ENCODE data around the gene CLEC5A. TPM values are rescaled to one million over a fixed set of nuclear protein-coding genes. Genes with fewer than 3 reads are reported as not detected.

The CLEC5A gene
- total and polyA plus RNA-seq, 2 of the 8 experiments (the other 6 are each of a cell fraction or from before 2014, with no cell fraction given), result not detected

DNA sequence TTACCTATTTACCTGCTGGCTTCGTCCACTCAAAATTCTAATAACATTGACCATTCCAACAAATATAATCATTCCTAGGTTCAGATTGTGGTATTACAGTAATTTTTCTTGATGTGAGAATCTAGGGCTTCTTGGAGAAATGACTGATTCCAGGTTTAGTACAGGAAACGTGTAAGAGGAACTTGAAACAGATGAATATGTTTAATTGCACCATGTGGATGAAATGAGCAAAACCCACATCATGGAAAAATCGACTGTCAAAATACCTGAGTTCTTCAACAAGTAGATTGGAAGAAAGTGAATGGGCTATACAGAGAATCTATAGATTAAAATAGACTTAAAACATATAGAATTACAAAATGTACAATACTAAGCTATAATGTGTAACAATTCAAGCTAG lies 55.4 kb downstream of the CLEC5A start:
- H2BK12ac ChIP-seq (ENCODE audit: low read depth, low read length), result no peak overlapping the region
- H3K27me3 ChIP-seq (replicated peaks in 1 of 4; ENCODE audit: control insufficient read depth in 3 of 4, extremely low read depth in 1 of 4, insufficient read depth in 3 of 4, low read length in 3 of 4), result no peaks in the 10 kb centered on the region
- H3K27ac ChIP-seq (ENCODE audit: low read depth, low read length), result no peak overlapping the region
- H3K36me3 ChIP-seq (ENCODE audit: control insufficient read depth in 2 of 4, insufficient read depth in 4 of 4, low read length in 3 of 4), result no peaks in the 10 kb centered on the region
- no peak for DNase-seq (ENCODE audit: low read depth in 1 of 2, low spot score in 2 of 2)
- no peaks in the 10 kb centered on the region for H3K79me1 ChIP-seq (ENCODE audit: low read depth, low read length)
- no peak overlapping the region for H3K56ac ChIP-seq (replicated peaks; ENCODE audit: insufficient read length, low read depth, low read length)
- no peak overlapping the region for H2AK5ac ChIP-seq (ENCODE audit: low read depth, low read length)
- H3K4me2 ChIP-seq (ENCODE audit: insufficient read depth in 1 of 2, low read depth in 2 of 2, low read length in 2 of 2), result no peak overlapping the region
- ChIA-PET POLR2A (ENCODE audit: partially characterized antibody) (no interaction called here), CTCF (ENCODE audit: partially characterized antibody) (interaction anchor here (1.2 kb wide), 1 partner anchor 84 kb away, joined by 3 read pairs; no protein-coding TSS in a partner anchor)
- no peak overlapping the region for H3K23ac ChIP-seq (ENCODE audit: insufficient read length)
- no peak overlapping the region for H4K5ac ChIP-seq (ENCODE audit: insufficient read length, low read depth, low read length)
- no peaks in the 10 kb centered on the region for H3K4me1 ChIP-seq (replicated peaks in 1 of 4; ENCODE audit: control insufficient read depth in 3 of 4, insufficient read depth in 4 of 4, low read length in 3 of 4)
- FAIRE-seq, result no peak
- no peak overlapping the region for H4K8ac ChIP-seq (ENCODE audit: extremely low read depth, insufficient read depth, low read length)
- H2BK15ac ChIP-seq (ENCODE audit: low read length), result no peak overlapping the region
- H3K9ac ChIP-seq (replicated peaks in 1 of 4; ENCODE audit: extremely low read depth in 1 of 4, low read depth in 3 of 4, low read length in 3 of 4), result no peak overlapping the region
- no peak overlapping the region for H4K91ac ChIP-seq (replicated peaks; ENCODE audit: insufficient read length, low read length)
- no peaks in the 10 kb centered on the region for H3K23me2 ChIP-seq (ENCODE audit: low read depth, low read length)
- no peak overlapping the region for H2BK5ac ChIP-seq (ENCODE audit: low read depth, low read length)
- WGBS, 2 experiments (ENCODE audit: extremely low coverage in 1 of 2, insufficient coverage in 1 of 2, insufficient read length in 1 of 2, insufficient replicate concordance in 2 of 2, low coverage in 1 of 2, low lambda C conversion rate in 2 of 2, missing lambda C conversion rate in 1 of 2), result 85 to 100% methylated on average over 1 to 3 of the region's 3 CpGs
- no peak overlapping the region for H2AFZ ChIP-seq (ENCODE audit: low read length)
- no peak overlapping the region for H2BK120ac ChIP-seq (replicated peaks; ENCODE audit: low read depth, low read length)
- H3K18ac ChIP-seq (ENCODE audit: extremely low read depth, low read length), result no peak overlapping the region
- no peak overlapping the region for H3K4me3 ChIP-seq (ENCODE audit: extremely low read depth in 1 of 4, insufficient read depth in 2 of 4, low read depth in 3 of 4, low read length in 4 of 4)
- H3K79me2 ChIP-seq (ENCODE audit: control insufficient read depth in 1 of 2, insufficient read depth in 2 of 2, low read length in 2 of 2), result no peaks in the 10 kb centered on the region
- H2BK20ac ChIP-seq (ENCODE audit: low read length), result no peak overlapping the region
- H4K20me1 ChIP-seq (replicated peaks in 1 of 2; ENCODE audit: control insufficient read depth in 1 of 2, insufficient read depth in 2 of 2, low read length in 2 of 2), result no peaks in the 10 kb centered on the region
- H3K9me3 ChIP-seq (ENCODE audit: insufficient read depth in 2 of 2, low read depth in 1 of 2, low read length in 1 of 2), result no peaks in the 10 kb centered on the region; a peak in 1 of 4 replicates
- H3K4ac ChIP-seq (replicated peaks; ENCODE audit: insufficient read length, low read depth, low read length), result no peak overlapping the region
- no peak overlapping the region for H3K14ac ChIP-seq (ENCODE audit: insufficient read length)
- TF ChIP-seq SIRT6 (IDR thresholded peaks at IDR 0.05; ENCODE audit: low read length) (no peak), NANOG (IDR thresholded peaks at IDR 0.05; ENCODE audit: insufficient read depth, low read depth, low read length, poor library complexity, severe bottlenecking) (no peak), SP2 (IDR thresholded peaks at IDR 0.05; ENCODE audit: low read length) (no peak), TAF1 (IDR thresholded peaks at IDR 0.05; ENCODE audit: low read depth, low read length) (no peak), SP4 (IDR thresholded peaks at IDR 0.05; ENCODE audit: low read length) (no peak), SIN3A (conservative IDR thresholded peaks at IDR 0.05 in 1 of 2, IDR thresholded peaks at IDR 0.05 in 1 of 2; ENCODE audit: low read depth in 1 of 2, low read length in 2 of 2) (no peak), ASH2L (IDR thresholded peaks at IDR 0.05; ENCODE audit: low read length) (no peak)
